GM10248 (cell line): ENCODE data around the gene MYO16.

Experiments
- CTCF ChIA-PET: fragments of 300-600 bp; sonication (Branson Sonifier 250); formaldehyde crosslinking; extraction: SDS; loops from one replicate; lab custom pipeline; 2021; ENCODE audit warnings: antibody characterized with exemption; lab: Yijun Ruan, JAX
- POLR2A ChIA-PET: fragments of 350-650 bp; sonication (Branson Sonifier 250); formaldehyde crosslinking; extraction: SDS; loops from one replicate; lab custom pipeline; 2020; ENCODE audit warnings: antibody characterized with exemption; lab: Yijun Ruan, JAX
- DNase-seq: peaks from one replicate; pipeline ENCODE4 v3.0.0; 2012; ENCODE audit errors: extremely low spot score
- TF ChIP-seq, protein P1 (sequence below): IDR thresholded peaks from 2 replicates; pipeline ENCODE4 v1.5.1; 2012; ENCODE audit warnings: mild to moderate bottlenecking, low read depth; ENCODE audit errors: extremely low read depth, missing control alignments, control extremely low read depth

MYO16 gene

DNA sequence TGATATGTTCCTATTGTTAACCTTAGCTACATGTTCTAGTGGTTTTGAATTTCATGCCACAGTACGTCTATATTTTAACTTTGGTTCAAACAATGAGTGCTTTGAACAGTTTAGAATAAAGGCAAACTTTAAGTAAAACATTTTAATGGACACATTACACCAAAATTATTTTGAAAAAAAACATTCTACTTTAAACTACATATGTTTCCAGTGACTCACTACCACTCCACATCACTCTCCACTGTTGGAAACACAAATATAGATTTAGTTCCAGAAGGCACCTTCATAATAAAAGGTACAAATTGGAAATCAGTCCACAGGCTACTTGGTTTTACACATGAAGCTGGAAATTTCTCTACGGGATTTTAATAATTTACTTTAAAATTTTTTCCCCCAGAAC is 373.5 kb downstream of the MYO16 start:
- ChIA-PET CTCF (interaction anchor here (1.0 to 1.4 kb wide), 2 partner anchors 9 to 38 kb away, joined by 3 read pairs; no protein-coding TSS in a partner anchor), POLR2A (no interaction called here)
- DNase-seq: no peak
- TF ChIP-seq, protein P1, sequence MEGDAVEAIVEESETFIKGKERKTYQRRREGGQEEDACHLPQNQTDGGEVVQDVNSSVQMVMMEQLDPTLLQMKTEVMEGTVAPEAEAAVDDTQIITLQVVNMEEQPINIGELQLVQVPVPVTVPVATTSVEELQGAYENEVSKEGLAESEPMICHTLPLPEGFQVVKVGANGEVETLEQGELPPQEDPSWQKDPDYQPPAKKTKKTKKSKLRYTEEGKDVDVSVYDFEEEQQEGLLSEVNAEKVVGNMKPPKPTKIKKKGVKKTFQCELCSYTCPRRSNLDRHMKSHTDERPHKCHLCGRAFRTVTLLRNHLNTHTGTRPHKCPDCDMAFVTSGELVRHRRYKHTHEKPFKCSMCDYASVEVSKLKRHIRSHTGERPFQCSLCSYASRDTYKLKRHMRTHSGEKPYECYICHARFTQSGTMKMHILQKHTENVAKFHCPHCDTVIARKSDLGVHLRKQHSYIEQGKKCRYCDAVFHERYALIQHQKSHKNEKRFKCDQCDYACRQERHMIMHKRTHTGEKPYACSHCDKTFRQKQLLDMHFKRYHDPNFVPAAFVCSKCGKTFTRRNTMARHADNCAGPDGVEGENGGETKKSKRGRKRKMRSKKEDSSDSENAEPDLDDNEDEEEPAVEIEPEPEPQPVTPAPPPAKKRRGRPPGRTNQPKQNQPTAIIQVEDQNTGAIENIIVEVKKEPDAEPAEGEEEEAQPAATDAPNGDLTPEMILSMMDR: no peak

GRCh38 chr13:109007946-109008345 is 378.5 kb downstream of the MYO16 start:
- no peak for DNase-seq
- TF ChIP-seq, protein P1: no peak
- POLR2A ChIA-PET: no interaction called here
- CTCF ChIA-PET: no interaction called here

GRCh38 chr13:109009756-109010155 is 380.3 kb downstream of the MYO16 start:
- POLR2A ChIA-PET: no interaction called here
- DNase-seq: no peak
- TF ChIP-seq, protein P1: no peak
- CTCF ChIA-PET: no interaction called here

DNA sequence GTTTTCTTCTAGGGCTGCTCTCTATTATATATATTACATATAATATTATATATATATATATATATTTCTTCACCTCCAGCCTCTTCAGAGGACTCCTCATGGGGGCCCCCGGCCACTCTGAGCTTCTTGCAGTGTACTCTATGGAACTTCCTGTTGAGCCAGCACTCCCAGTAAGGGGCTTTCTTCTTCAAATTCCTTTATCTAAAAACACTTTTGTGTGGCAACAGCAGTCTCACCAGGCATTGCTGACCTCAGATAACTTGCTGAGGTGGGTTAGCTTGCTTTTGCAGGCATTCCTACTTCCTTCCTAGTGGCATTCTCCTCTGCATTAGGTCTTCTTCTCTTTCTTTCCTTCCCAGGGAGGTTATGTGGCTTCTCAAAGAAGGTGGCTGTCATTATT is 381.5 kb downstream of the MYO16 start:
- TF ChIP-seq, protein P1: no peak
- CTCF ChIA-PET: no interaction called here
- POLR2A ChIA-PET: no interaction called here
- no peak for DNase-seq

DNA sequence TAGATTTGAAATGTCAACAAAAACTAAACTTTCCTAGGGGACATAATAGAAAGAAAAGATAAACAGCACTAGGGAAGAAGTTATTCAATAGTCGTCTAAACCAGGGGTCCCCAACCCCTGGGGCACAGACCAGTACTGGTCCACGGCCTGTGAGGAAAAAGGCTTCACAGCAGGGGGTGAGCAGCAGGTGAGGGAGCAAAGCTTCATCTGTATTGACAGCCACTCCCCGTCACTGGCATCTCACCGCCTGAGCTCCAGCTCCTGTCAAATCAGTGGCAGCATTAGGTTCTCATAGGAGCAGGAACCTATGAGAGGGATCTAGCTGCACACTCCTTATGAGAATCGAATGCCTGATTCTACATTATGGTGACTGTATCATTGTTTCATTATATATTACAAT is 382.7 kb downstream of the MYO16 start:
- ChIA-PET POLR2A (no interaction called here), CTCF (no interaction called here)
- DNase-seq: no peak
- TF ChIP-seq, protein P1: no peak

DNA sequence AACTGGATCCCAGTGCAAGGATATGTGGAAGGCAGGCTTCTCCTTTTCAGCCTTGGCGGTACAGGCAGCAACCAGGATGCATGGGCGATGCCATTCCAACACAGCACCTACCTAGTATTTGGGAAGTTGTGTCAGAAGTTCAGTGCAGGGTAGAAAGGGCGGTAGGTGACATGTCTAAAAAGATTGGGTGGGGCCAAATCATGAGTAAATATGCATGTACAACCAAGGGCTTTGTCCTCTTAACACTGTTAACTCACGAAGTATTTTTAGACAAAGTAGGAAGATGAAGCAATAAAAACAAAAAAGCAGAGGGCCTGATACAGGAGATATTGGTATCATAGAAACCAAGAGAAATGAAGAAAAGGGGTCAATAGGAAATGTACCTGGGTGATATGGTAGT is 392.1 kb downstream of the MYO16 start:
- no peak for DNase-seq
- TF ChIP-seq, protein P1: no peak
- CTCF ChIA-PET: interaction anchor here (1.6 to 3.3 kb wide), 2 partner anchors 8 to 61 kb away, joined by 3 to 12 read pairs; no protein-coding TSS in a partner anchor
- POLR2A ChIA-PET: no interaction called here

- TF ChIP-seq, protein P1: no peak
- ChIA-PET CTCF (no interaction called here), POLR2A (no interaction called here)
- DNase-seq: no peak
Measured at GRCh38 chr13:109024611-109025010, 395.2 kb downstream of the MYO16 start.
